K562 (cell line): ENCODE results near the gene SEMA3F. TPM values are rescaled to one million over a fixed set of nuclear protein-coding genes. Genes with fewer than 3 reads are reported as not detected.

Source experiments
- ATAC-seq: fragments of 200-7000 bp; cut with Tn5 transposase; 3 replicates; pipeline ENCODE4 v1.9.1; 2020; ENCODE audit warnings: moderate library complexity
- BruUV-seq: library from RNA; stranded (reverse); fragments of 400-500 nt; replicated peaks from 2 replicates; lab custom pipeline; 2021; lab: Mats Ljungman, UMichigan
- CTCF ChIA-PET: fragments of 300-600 bp; formaldehyde crosslinking; extraction: SDS; loops from one replicate; lab custom pipeline; 2021; ENCODE audit warnings: low intra/inter-chr PET ratio; lab: Yijun Ruan, JAX
- POLR2A ChIA-PET: fragments of 300-600, 350-650 bp; sonication (Branson Sonifier 250); formaldehyde crosslinking; extraction: SDS; loops from one replicate; lab custom pipeline; 2021; ENCODE audit warnings: antibody characterized with exemption, inconsistent platforms; lab: Yijun Ruan, JAX
- DNase-seq, 4 experiments: peaks; one replicate each; pipeline versions ENCODE4 v3.0.0 to v3.0.0-alpha.2; 2011 to 2018; ENCODE audit warnings: low spot score in 3 of 4, mixed read lengths in 3 of 4; ENCODE audit errors: extremely low read depth in 1 of 4
- FAIRE-seq: peaks from 2 replicates; lab custom pipeline; 2011; peaks lifted over from hg19 to GRCh38; lab: Jason Lieb, UNC
- H2AFZ ChIP-seq: 2 replicates; pipeline ENCODE4 v1.6.0; 2011; ENCODE audit warnings: low read depth, low read length, control low read depth, inconsistent platforms
- H3K27ac ChIP-seq: fragments of 200-600 bp; 3 replicates; pipeline ENCODE4 v1.8.0; 2011; ENCODE audit warnings: low read depth, mild to moderate bottlenecking, control low read depth, inconsistent platforms, low read length, moderate library complexity, mixed read lengths; ENCODE audit errors: extremely low read depth
- H3K27me3 ChIP-seq, 2 experiments: fragments of 300-600 bp in 1 of 2; 2 replicates in 1 of 2; 3 replicates in 1 of 2; pipeline versions ENCODE4 v1.6.0 to v1.8.0; 2011; ENCODE audit warnings: inconsistent platforms in 2 of 2, low read length in 2 of 2, mild to moderate bottlenecking in 1 of 2, mixed read lengths in 1 of 2, moderate library complexity in 1 of 2; ENCODE audit not compliant: control insufficient read depth in 2 of 2, insufficient read depth in 2 of 2
- H3K36me3 ChIP-seq: fragments of 300-600 bp; 3 replicates; pipeline ENCODE4 v1.8.0; 2011; ENCODE audit warnings: mild to moderate bottlenecking, low read length, inconsistent platforms; ENCODE audit not compliant: control insufficient read depth, insufficient read depth
- H3K4me1 ChIP-seq, 2 experiments: fragments of 200-600 bp in 1 of 2; replicated peaks in 1 of 2; 2 replicates in 1 of 2; 3 replicates in 1 of 2; pipeline versions ENCODE4 v1.5.1 to v1.8.0; 2011; ENCODE audit warnings: inconsistent platforms in 2 of 2, low read length in 2 of 2, mild to moderate bottlenecking in 1 of 2, mixed read lengths in 1 of 2, moderate library complexity in 1 of 2; ENCODE audit not compliant: control insufficient read depth in 2 of 2, insufficient read depth in 2 of 2
- H3K4me2 ChIP-seq: 2 replicates; pipeline ENCODE4 v1.6.1; 2011; ENCODE audit warnings: low read length, control low read depth, inconsistent platforms, mixed read lengths; ENCODE audit not compliant: insufficient read depth
- H3K4me3 ChIP-seq: fragments of 200-600 bp; sonication (generic), shearing (Covaris generic); 2 replicates; pipeline ENCODE4 v1.5.1; 2016; ENCODE audit warnings: control low read depth, inconsistent platforms
- H3K79me2 ChIP-seq: fragments of 200-600 bp; 3 replicates; pipeline ENCODE4 v1.8.0; 2011; ENCODE audit warnings: low read length, inconsistent platforms; ENCODE audit not compliant: control insufficient read depth, insufficient read depth
- H3K9ac ChIP-seq, 2 experiments: 2 replicates each; pipeline versions ENCODE4 v1.6.0 to v1.6.1; 2011; ENCODE audit warnings: low read depth in 2 of 2, low read length in 2 of 2, control low read depth in 1 of 2, inconsistent platforms in 1 of 2, mild to moderate bottlenecking in 1 of 2, mixed read lengths in 1 of 2; ENCODE audit not compliant: insufficient read depth in 1 of 2
- H3K9me1 ChIP-seq: one replicate; pipeline ENCODE4 v1.6.0; 2011; ENCODE audit warnings: inconsistent platforms, mild to moderate bottlenecking, low read length, moderate library complexity; ENCODE audit not compliant: control insufficient read depth, insufficient read depth
- H3K9me3 ChIP-seq: replicated peaks from 2 replicates; pipeline ENCODE4 v1.5.1; 2011; ENCODE audit warnings: low read depth, low read length, inconsistent platforms; ENCODE audit not compliant: control insufficient read depth, insufficient read depth
- H4K20me1 ChIP-seq: replicated peaks from 2 replicates; pipeline ENCODE4 v1.6.1; 2011; ENCODE audit warnings: low read length, inconsistent platforms, mixed read lengths; ENCODE audit not compliant: control insufficient read depth, insufficient read depth
- BMI1 ChIP-seq: fragments of 150-350 bp; IDR thresholded peaks from 2 replicates; pipeline ENCODE4 v1.6.1; 2014; ENCODE audit warnings: low read length
- CEBPG ChIP-seq, 3 experiments: fragments of 200-800 bp in 1 of 3; sonication (Bioruptor generic) in 1 of 3; sonication (generic) in 1 of 3; formaldehyde crosslinking in 1 of 3; IDR thresholded peaks in 2 of 3; conservative IDR thresholded peaks in 1 of 3; 2 replicates each; pipeline versions ENCODE4 v1.6.1 to v1.8.0; 2016 to 2022; ENCODE audit warnings: missing compliant biosample characterization in 2 of 3, missing genetic modification characterization in 2 of 3, mild to moderate bottlenecking in 1 of 3, missing genetic modification reagents in 1 of 3
- FOXJ2 ChIP-seq: fragments of 200-800 bp; sonication (Bioruptor generic); IDR thresholded peaks from 2 replicates; pipeline ENCODE4 v1.6.1; 2016; ENCODE audit warnings: missing genetic modification characterization, missing compliant biosample characterization
- MCM3 ChIP-seq: fragments of 450-650 bp; IDR thresholded peaks from 2 replicates; pipeline ENCODE4 v1.6.1; 2016
- NR3C1 ChIP-seq: sonication (generic); formaldehyde crosslinking; IDR thresholded peaks from 2 replicates; pipeline ENCODE4 v1.8.1; 2022; ENCODE audit warnings: missing genetic modification reagents
- PHF21A ChIP-seq: fragments of 450-650 bp; IDR thresholded peaks from 2 replicates; pipeline ENCODE4 v1.6.1; 2017; ENCODE audit warnings: low read depth, borderline replicate concordance
- RBM15 ChIP-seq: fragments of 200-400 bp; formaldehyde crosslinking; IDR thresholded peaks from 2 replicates; pipeline ENCODE4 v1.6.1; 2018; ENCODE audit warnings: mild to moderate bottlenecking, low read length, moderate library complexity; ENCODE audit not compliant: insufficient read depth
- SFPQ ChIP-seq: fragments of 200-400 bp; formaldehyde crosslinking; IDR thresholded peaks from 2 replicates; pipeline ENCODE4 v1.6.1; 2017; ENCODE audit warnings: mild to moderate bottlenecking, low read depth, low read length, moderate library complexity
- SLC30A9 ChIP-seq: fragments of 250-450 bp; sonication (Bioruptor Pico); IDR thresholded peaks from 2 replicates; pipeline ENCODE4 v1.8.0; 2022; ENCODE audit warnings: mild to moderate bottlenecking, moderate library complexity
- SMAD1 ChIP-seq: fragments of 150-350 bp; IDR thresholded peaks from 2 replicates; pipeline ENCODE4 v1.6.1; 2014; ENCODE audit warnings: low read length, low read depth; ENCODE audit not compliant: partially characterized antibody
- SMAD2 ChIP-seq: fragments of 150-350 bp; IDR thresholded peaks from 2 replicates; pipeline ENCODE4 v1.6.1; 2014; ENCODE audit warnings: low read depth, mild to moderate bottlenecking, low read length
- SMARCB1 ChIP-seq: IDR thresholded peaks from 2 replicates; pipeline ENCODE4 v1.6.1; 2011; ENCODE audit warnings: improper control_type of control experiment, low read depth; ENCODE audit not compliant: insufficient read length
- SNIP1 ChIP-seq: fragments of 450-650 bp; IDR thresholded peaks from 2 replicates; pipeline ENCODE4 v1.7.1; 2017; ENCODE audit warnings: low read depth, mild to moderate bottlenecking
- TAL1 ChIP-seq: fragments of 450-650 bp; IDR thresholded peaks from 2 replicates; pipeline ENCODE4 v1.6.1; 2016; ENCODE audit warnings: mild to moderate bottlenecking
- TFAM ChIP-seq: fragments of 250-450 bp; sonication (Bioruptor Pico); conservative IDR thresholded peaks from 2 replicates; pipeline ENCODE4 v1.5.0; 2021; ENCODE audit warnings: mild to moderate bottlenecking, moderate library complexity
- U2AF2 ChIP-seq: fragments of 200-400 bp; formaldehyde crosslinking; optimal IDR thresholded peaks from 2 replicates; pipeline ENCODE3; 2017; ENCODE audit warnings: low read depth, mild to moderate bottlenecking, low read length
- ZBED1 ChIP-seq: IDR thresholded peaks from 2 replicates; pipeline ENCODE4 v1.6.1; 2014
- ZNF324 ChIP-seq: fragments of 250-450 bp; sonication (Bioruptor Pico); IDR thresholded peaks from 2 replicates; pipeline ENCODE4 v1.4.0; 2020; ENCODE audit warnings: mild to moderate bottlenecking
- WGBS: fragments of 100-300 bp; shearing (Covaris generic); methylation state at CpG from one replicate; pipeline ENCODE4 v1.1.6; 2016; ENCODE audit warnings: low coverage, mixed read lengths; ENCODE audit not compliant: insufficient coverage; ENCODE audit errors: missing lambda C conversion rate; 5-methylcytosine and 5-hydroxymethylcytosine counted together
- in situ Hi-C: fragments of 300-500 bp; cut with MboI; formaldehyde crosslinking; loops from 4 replicates; pipeline ENCODE4 v1.15.0; 2018; ENCODE audit warnings: inconsistent platforms, mixed read lengths
- intact Hi-C: fragments of 100-400 bp; cut with micrococcal nuclease; formaldehyde crosslinking; loops from 2 replicates; pipeline ENCODE4 v1.14.2; 2022
- polyA plus RNA-seq, 8 experiments: library from polyadenylated mRNA; depleted of rRNA in 4 of 8; stranded (reverse) in 5 of 8; unstranded in 3 of 8; fragments of >200 nt; fragmentation: Nextera tagmentation in 2 of 8; fragmentation: Illumina TruSeq in 1 of 8; extraction: Ambion mirVana in 2 of 8; extraction: Trizol in 1 of 8; gene quantifications; 2 replicates each; pipeline versions ENCODE4 v1.2.1 to v1.2.3, GENCODE V29; 2011 to 2014; ENCODE audit warnings: inconsistent platforms in 1 of 8, missing spikeins in 1 of 8
- total RNA-seq, 7 experiments: library from RNA; depleted of rRNA in 6 of 7; stranded (reverse); fragments of >200 nt in 6 of 7; fragmentation: Illumina TruSeq in 2 of 7; extraction: Trizol in 2 of 7; gene quantifications; 2 replicates each; pipeline versions ENCODE4 v1.2.1 to v1.2.3, GENCODE V29; 2011 to 2021; ENCODE audit warnings: low replicate concordance in 1 of 7
- TF ChIP-seq, protein P1 (sequence below): sonication (generic); formaldehyde crosslinking; IDR thresholded peaks from 2 replicates; pipeline ENCODE4 v1.8.0; 2022; ENCODE audit warnings: mild to moderate bottlenecking, missing genetic modification reagents, borderline replicate concordance

Gene SEMA3F
- total and polyA plus RNA-seq, 9 of the 15 experiments (the other 6 are each of a cell fraction or from before 2014, with no cell fraction given), result 0.58 to 3.0 (median 2.0) TPM; not detected in 2

DNA sequence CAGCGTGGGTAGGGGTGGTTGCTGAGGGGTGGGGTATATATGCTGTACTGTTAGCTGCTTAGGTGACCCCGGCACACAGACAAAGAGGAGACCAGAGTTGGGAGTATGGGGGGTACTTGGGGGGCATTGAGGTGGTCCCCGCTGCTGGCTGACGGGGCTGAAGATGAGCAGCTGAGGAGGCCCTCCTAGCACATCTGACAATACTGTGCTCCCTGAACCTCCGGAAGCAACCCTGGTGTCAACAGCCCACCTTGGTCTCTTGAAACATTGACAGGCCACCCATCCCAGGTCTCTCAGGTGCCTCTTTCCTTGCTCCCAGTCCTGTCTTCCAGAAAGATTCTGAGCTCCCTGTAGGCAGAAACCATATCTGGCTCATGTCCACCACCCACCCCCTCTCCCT lies 19.2 kb upstream of the SEMA3F start:
- Histone ChIP-seq H3K4me1 (peaks cover 0 to 8% of the 10 kb centered on the region in 2 experiments; a peak in 2 of 5 replicates), H3K27me3 (peaks cover 0 to 13% of the 10 kb centered on the region in 2 experiments; a peak in 2 of 5 replicates), H4K20me1 (no peaks in the 10 kb centered on the region), H2AFZ (no peak overlapping the region), H3K9me1 (no peaks in the 10 kb centered on the region), H3K4me2 (no peak overlapping the region), H3K4me3 (no peak overlapping the region), H3K36me3 (no peaks in the 10 kb centered on the region), H3K79me2 (no peaks in the 10 kb centered on the region)
- 2% methylated on average over 5 of the region's 5 CpGs for WGBS
- BruUV-seq, result no TSS peak
- ChIA-PET POLR2A (interaction anchor here (0.6 to 2.1 kb wide), 7 partner anchors 10 to 221 kb away, joined by 3 to 10 read pairs (median 5); no protein-coding TSS in a partner anchor), CTCF (no interaction called here)
- DNase-seq (no peak), FAIRE-seq (no peak), ATAC-seq (no peak)
- in situ Hi-C loops, result no loop called here
- no peak for TF ChIP-seq FOXJ2 (tag)
- TF ChIP-seq U2AF2, result no peak
- no peak for TF ChIP-seq SNIP1
- TF ChIP-seq SMAD2, result no peak
- TF ChIP-seq TFAM, result no peak
- TF ChIP-seq ZBED1, result no peak
- no peak for TF ChIP-seq PHF21A
- no peak for TF ChIP-seq SMARCB1
- no peak for TF ChIP-seq TAL1
- no peak for TF ChIP-seq SFPQ
- no peak for TF ChIP-seq ZNF324 (CRISPR knock-in tag)
- TF ChIP-seq, protein P1, sequence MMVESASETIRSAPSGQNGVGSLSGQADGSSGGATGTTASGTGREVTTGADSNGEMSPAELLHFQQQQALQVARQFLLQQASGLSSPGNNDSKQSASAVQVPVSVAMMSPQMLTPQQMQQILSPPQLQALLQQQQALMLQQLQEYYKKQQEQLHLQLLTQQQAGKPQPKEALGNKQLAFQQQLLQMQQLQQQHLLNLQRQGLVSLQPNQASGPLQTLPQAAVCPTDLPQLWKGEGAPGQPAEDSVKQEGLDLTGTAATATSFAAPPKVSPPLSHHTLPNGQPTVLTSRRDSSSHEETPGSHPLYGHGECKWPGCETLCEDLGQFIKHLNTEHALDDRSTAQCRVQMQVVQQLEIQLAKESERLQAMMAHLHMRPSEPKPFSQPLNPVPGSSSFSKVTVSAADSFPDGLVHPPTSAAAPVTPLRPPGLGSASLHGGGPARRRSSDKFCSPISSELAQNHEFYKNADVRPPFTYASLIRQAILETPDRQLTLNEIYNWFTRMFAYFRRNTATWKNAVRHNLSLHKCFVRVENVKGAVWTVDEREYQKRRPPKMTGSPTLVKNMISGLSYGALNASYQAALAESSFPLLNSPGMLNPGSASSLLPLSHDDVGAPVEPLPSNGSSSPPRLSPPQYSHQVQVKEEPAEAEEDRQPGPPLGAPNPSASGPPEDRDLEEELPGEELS (CRISPR knock-in tag), result no peak
- TF ChIP-seq BMI1, result no peak
- TF ChIP-seq RBM15, result no peak
- TF ChIP-seq SLC30A9 (CRISPR knock-in tag), result no peak
- TF ChIP-seq NR3C1 (CRISPR knock-in tag), result no peak
- TF ChIP-seq CEBPG (CRISPR knock-in tag; IDR thresholded peaks at IDR 0.05), result no peak
- TF ChIP-seq CEBPG (tag; conservative IDR thresholded peaks at IDR 0.05 in 1 of 2, IDR thresholded peaks at IDR 0.05 in 1 of 2), result no peak
- TF ChIP-seq MCM3, result no peak
- TF ChIP-seq SMAD1, result no peak
- TF ChIP-seq, all 486 proteins: peak for 0
- intact Hi-C loops, result no loop called here
- H3K27ac ChIP-seq, result no peak overlapping the region
- H3K9ac ChIP-seq, result no peak overlapping the region
- no peaks in the 10 kb centered on the region for H3K9me3 ChIP-seq
